ENCODE results near the gene PDE6C.

DNA sequence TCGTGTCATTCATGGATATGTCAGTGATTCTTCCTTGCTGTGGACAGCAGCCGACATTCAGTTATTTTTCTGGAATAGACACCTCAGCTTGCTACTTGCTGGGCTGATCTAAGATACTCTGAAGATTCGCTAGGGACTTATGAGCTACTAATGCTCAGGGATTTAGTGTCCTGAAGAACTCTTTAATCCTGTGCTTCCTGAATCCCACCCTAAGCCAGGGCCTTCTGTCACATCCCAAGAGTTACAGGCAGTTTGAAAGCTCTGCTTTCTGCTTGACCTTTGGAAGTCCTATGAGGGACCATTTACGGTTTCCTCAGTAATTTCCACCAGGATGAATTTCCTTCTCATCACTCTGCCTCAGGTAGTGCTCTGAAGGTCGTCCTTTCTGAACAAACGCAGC, at the start of gene PDE6C:
- TF ChIP-seq, protein P1, sequence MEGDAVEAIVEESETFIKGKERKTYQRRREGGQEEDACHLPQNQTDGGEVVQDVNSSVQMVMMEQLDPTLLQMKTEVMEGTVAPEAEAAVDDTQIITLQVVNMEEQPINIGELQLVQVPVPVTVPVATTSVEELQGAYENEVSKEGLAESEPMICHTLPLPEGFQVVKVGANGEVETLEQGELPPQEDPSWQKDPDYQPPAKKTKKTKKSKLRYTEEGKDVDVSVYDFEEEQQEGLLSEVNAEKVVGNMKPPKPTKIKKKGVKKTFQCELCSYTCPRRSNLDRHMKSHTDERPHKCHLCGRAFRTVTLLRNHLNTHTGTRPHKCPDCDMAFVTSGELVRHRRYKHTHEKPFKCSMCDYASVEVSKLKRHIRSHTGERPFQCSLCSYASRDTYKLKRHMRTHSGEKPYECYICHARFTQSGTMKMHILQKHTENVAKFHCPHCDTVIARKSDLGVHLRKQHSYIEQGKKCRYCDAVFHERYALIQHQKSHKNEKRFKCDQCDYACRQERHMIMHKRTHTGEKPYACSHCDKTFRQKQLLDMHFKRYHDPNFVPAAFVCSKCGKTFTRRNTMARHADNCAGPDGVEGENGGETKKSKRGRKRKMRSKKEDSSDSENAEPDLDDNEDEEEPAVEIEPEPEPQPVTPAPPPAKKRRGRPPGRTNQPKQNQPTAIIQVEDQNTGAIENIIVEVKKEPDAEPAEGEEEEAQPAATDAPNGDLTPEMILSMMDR (conservative IDR thresholded peaks at IDR 0.05; ENCODE audit: low read length) = no peak
- no peak for TF ChIP-seq EZH2phosphoT487 (IDR thresholded peaks at IDR 0.05; ENCODE audit: borderline replicate concordance, low read depth, low read length)
